HG03457 (cell line): Measurements from ENCODE around the gene DAND5.

ENCODE experiments used
- ATAC-seq: cut with Tn5 transposase; IDR thresholded peaks from one replicate; pipeline ENCODE4 v1.9.1; 2021; ENCODE audit warnings: moderate number of reproducible peaks; ENCODE audit not compliant: unreplicated experiment

DAND5 gene

GRCh38 chr19:13022111-13022858 is 52.9 kb downstream of the DAND5 start:
- no peak for ATAC-seq

DNA sequence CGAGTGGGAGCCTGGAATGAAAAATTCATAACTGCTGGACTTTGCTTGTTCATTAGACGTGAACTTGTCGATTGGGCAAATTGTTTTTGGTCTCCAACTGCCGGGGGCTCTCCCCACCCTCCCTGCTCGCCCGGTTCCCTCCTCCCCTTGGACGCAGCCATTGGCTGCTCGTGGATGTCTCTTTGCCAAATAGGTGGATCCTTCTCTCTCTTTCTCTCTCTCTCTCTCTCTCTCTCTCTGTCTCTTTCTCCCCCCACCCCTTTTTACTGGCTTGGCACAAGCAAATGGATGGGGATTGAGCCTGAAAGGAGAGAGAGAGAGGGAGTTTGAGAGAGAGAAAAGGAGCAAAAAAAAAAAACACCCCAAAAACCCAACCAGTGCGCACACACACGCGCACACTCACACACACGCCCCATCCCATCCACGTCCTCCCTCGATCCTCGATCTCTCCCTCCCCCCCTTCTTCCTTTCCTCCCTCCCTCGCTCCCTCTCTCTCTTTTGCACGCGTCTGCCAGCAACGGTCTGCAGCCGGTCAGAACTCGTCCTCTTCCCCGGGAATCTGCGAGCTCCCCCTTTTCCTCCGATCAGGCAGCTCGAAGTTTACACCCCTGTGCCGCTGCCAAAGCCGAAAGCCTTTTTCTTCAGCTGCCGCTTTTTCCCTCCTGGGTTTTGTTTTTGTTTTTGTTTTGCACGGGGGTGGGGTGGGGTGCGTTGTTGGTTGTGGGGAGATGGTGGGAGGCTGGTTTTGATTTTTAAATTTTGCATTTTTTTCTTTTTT is 53.7 kb downstream of the DAND5 start:
- ATAC-seq, result no peak

GRCh38 chr19:13023656-13024055 is 54.3 kb downstream of the DAND5 start:
- ATAC-seq, result no peak
